Naive thymus-derived CD8-positive, alpha-beta T cell (primary cell): ENCODE measurements around the gene CXorf38. TPM values are rescaled to one million over a fixed set of nuclear protein-coding genes. Genes with fewer than 3 reads are reported as not detected.

Source experiments
- ATAC-seq, 2 donors: fragments of 150-1000 bp; cut with Tn5 transposase in 1 of 2; sonication (Bioruptor Pico), chemical (Tn5 transposase) in 1 of 2; 1 replicate in 1 of 2; 2 replicates in 1 of 2; pipeline ENCODE4 v1.10.0; 2021; ENCODE audit warnings: mild to moderate bottlenecking in 2 of 2, moderate library complexity in 2 of 2
- POLR2A ChIA-PET: fragments of 350-600 bp; sonication (Branson Sonifier 250); formaldehyde crosslinking; loops from one replicate; lab custom pipeline; 2021; ENCODE audit warnings: antibody characterized with exemption; lab: Charles Lee
- DNase-seq, 10 donors: peaks; one replicate each; pipeline versions ENCODE4 v3.0.0 to v3.0.0-alpha.2; 2020 to 2022
- H3K27ac Mint-ChIP-seq, 10 donors: one replicate each; pipeline ENCODE4 v1.8.0; 2020 to 2022; ENCODE audit warnings: mild to moderate bottlenecking in 10 of 10, mixed read lengths in 10 of 10, moderate library complexity in 4 of 10, inconsistent platforms in 1 of 10
- H3K27me3 Mint-ChIP-seq, 5 donors: one replicate each; pipeline ENCODE4 v1.8.0; 2021 to 2022; ENCODE audit warnings: mixed read lengths in 5 of 5
- H3K36me3 Mint-ChIP-seq, 3 donors: one replicate each; pipeline ENCODE4 v1.8.0; 2020 to 2022; ENCODE audit warnings: mixed read lengths in 3 of 3, mild to moderate bottlenecking in 2 of 3, inconsistent platforms in 1 of 3
- H3K4me1 Mint-ChIP-seq, 4 donors: one replicate each; pipeline ENCODE4 v1.8.0; 2021 to 2022; ENCODE audit warnings: mixed read lengths in 4 of 4
- H3K4me3 Mint-ChIP-seq, 10 donors: one replicate each; pipeline ENCODE4 v1.8.0; 2020 to 2022; ENCODE audit warnings: mild to moderate bottlenecking in 10 of 10, mixed read lengths in 10 of 10, moderate library complexity in 6 of 10, inconsistent platforms in 1 of 10
- H3K9me3 Mint-ChIP-seq, 9 donors: one replicate each; pipeline ENCODE4 v1.8.0; 2020 to 2022; ENCODE audit warnings: mixed read lengths in 9 of 9, mild to moderate bottlenecking in 3 of 9, inconsistent platforms in 1 of 9, moderate library complexity in 1 of 9
- polyA plus RNA-seq, 3 donors: library from polyadenylated mRNA; unstranded; fragments of 300-500 nt; fragmentation: Illumina TruSeq; gene quantifications; one replicate each; pipeline ENCODE4 v1.2.3, GENCODE V29; 2021
- total RNA-seq, 8 experiments: library from RNA in 2 of 8; stranded (reverse) in 2 of 8; gene quantifications; one replicate each; pipeline ENCODE4 v1.2.3 and lab custom pipeline; 2021 to 2026

Gene CXorf38
- total and polyA plus RNA-seq, 5 experiments from 2014 or later = 27.3 to 45.2 (median 36.6) TPM

- H3K27me3 Mint-ChIP-seq = no peaks in the 10 kb centered on the region
- POLR2A ChIA-PET = interaction anchor here (0.7 to 1.5 kb wide), 5 partner anchors 9 to 753 kb away, joined by 3 to 9 read pairs (median 4); partner anchors contain the start of genes DDX3X and MED14
- H3K36me3 Mint-ChIP-seq = no peaks in the 10 kb centered on the region
- peak; percentile 94 to 95 for ATAC-seq
- peak; percentile 69 to 96 (median 87) for DNase-seq
- peak within 1 kb of the TSS; percentile 89 to 98 (median 97) for H3K4me3 Mint-ChIP-seq
- peaks cover 0 to 4% (median 0%) of the 10 kb centered on the region in 9 donors for H3K9me3 Mint-ChIP-seq
- peak within 1 kb of the TSS; percentile 89 to 99 (median 96) for H3K27ac Mint-ChIP-seq
- peaks cover 14 to 36% (median 31%) of the 10 kb centered on the region in 4 donors for H3K4me1 Mint-ChIP-seq
Observed at GRCh38 chrX:40580537-40581335, 66.6 kb downstream of the CXorf38 start, which contains the start of gene ATP6AP2. Gene ATP6AP2 (plus strand): TSS chrX:40580970. CDS start chrX:40581066, 96 bp downstream.

DNA sequence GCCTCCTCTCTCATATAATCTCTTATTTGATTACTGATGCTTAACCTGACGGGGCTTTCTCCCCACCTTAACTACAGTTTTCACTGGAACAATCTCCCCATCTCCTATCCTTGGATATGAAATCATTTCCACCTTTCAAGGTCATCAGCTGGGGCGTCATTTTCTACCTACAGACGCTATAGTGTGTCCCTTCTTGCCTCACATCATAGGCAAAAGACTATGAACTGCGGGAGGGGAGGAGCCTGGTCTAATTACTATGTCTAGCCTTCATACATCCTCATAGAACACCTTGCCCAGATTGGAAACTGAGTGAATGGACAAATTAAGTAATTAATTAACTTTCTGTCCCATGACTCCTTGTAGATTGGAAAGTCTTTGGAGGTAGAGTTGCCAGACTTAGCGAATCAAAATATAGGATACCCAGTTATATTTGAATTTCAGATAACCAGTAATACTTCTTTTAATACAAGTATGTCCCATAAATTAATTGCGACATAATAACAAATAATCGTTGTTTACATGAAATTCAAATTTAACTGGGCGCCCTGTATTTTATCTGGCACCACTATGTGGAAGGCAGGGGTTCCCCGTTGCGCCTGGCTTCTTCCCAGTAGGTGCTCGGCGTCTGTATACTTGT is 67.3 kb downstream of the CXorf38 start:
- no peaks in the 10 kb centered on the region for H3K36me3 Mint-ChIP-seq
- DNase-seq (no peak), ATAC-seq (peak in 1 of 2 donors; percentile 51)
- H3K27me3 Mint-ChIP-seq = no peaks in the 10 kb centered on the region
- peaks cover 10 to 32% (median 26%) of the 10 kb centered on the region in 4 donors for H3K4me1 Mint-ChIP-seq
- peaks cover 0 to 4% (median 0%) of the 10 kb centered on the region in 9 donors for H3K9me3 Mint-ChIP-seq
- peak overlapping the region; percentile 89 to 98 (median 97) for H3K4me3 Mint-ChIP-seq
- POLR2A ChIA-PET = interaction anchor here (1.2 to 1.5 kb wide), 4 partner anchors 9 to 754 kb away, joined by 4 to 9 read pairs (median 6); partner anchors contain the start of genes DDX3X and MED14
- H3K27ac Mint-ChIP-seq = peak overlapping the region; percentile 89 to 99 (median 96)

GRCh38 chrX:40579141-40579540 is 68.2 kb downstream of the CXorf38 start:
- DNase-seq (no peak), ATAC-seq (no peak)
- Mint-ChIP-seq H3K27me3 (no peaks in the 10 kb centered on the region), H3K4me1 (peaks cover 10 to 30% (median 24%) of the 10 kb centered on the region in 4 donors), H3K27ac (no peak overlapping the region), H3K9me3 (peaks cover 0 to 4% (median 0%) of the 10 kb centered on the region in 9 donors), H3K4me3 (no peak overlapping the region), H3K36me3 (no peaks in the 10 kb centered on the region)
- POLR2A ChIA-PET = no interaction called here

GRCh38 chrX:40578039-40578695 is 69.2 kb downstream of the CXorf38 start:
- no peaks in the 10 kb centered on the region for H3K36me3 Mint-ChIP-seq

More at GRCh38 chrX:40578039-40578695, 69.2 kb downstream of the CXorf38 start:
- ATAC-seq (no peak), DNase-seq (no peak)
- Mint-ChIP-seq H3K9me3 (peaks cover 0 to 4% (median 0%) of the 10 kb centered on the region in 9 donors), H3K4me3 (no peak overlapping the region), H3K27me3 (no peaks in the 10 kb centered on the region), H3K27ac (no peak overlapping the region), H3K4me1 (peaks cover 4 to 23% (median 16%) of the 10 kb centered on the region in 4 donors)
- POLR2A ChIA-PET = no interaction called here

Other genes starting within 250 kb of the CXorf38 start
- 10 to 100 TPM; 68.8 to 75.8 TPM for gene ATP6AP2, start 66.6 kb downstream of the CXorf38 start, total RNA-seq
- 100 to 1,000 TPM; 180 to 202 (median 192) TPM for gene ATP6AP2, start 66.6 kb downstream of the CXorf38 start, polyA plus RNA-seq
- not detected for gene MPC1L, start 24.1 kb downstream of the CXorf38 start, total RNA-seq
- gene MPC1L, start 24.1 kb downstream of the CXorf38 start, polyA plus RNA-seq = not detected
- 10 to 100 TPM; 37.2 to 42.0 TPM for gene MED14, start 88.0 kb upstream of the CXorf38 start, total RNA-seq
- gene MED14, start 88.0 kb upstream of the CXorf38 start, polyA plus RNA-seq = 10 to 100 TPM in 1 of 3 donors, 1 to 10 TPM in 2; 6.0 to 11.7 (median 6.7) TPM